A549 (cell line): ENCODE data around the gene DNAJC5. TPM values are rescaled to one million over a fixed set of nuclear protein-coding genes. Genes with fewer than 3 reads are reported as not detected.

Experiments used
- ATAC-seq, 2 experiments: fragments of 200-7000 bp in 1 of 2; fragments of >200 bp in 1 of 2; cut with Nextera tagmentation in 1 of 2; cut with Tn5 transposase in 1 of 2; 3 replicates each; pipeline versions ENCODE4 v1.8.0 to v1.9.1; 2018 to 2020; ENCODE audit warnings: mild to moderate bottlenecking in 1 of 2, moderate library complexity in 1 of 2
- CTCF ChIA-PET: fragments of 300-600 bp; sonication (Branson Sonifier 250); formaldehyde crosslinking; extraction: SDS; loops from one replicate; lab custom pipeline; 2021; ENCODE audit warnings: antibody characterized with exemption, inconsistent platforms; lab: Yijun Ruan, JAX
- POLR2A ChIA-PET: fragments of 350-600 bp; formaldehyde crosslinking; extraction: SDS; loops from one replicate; lab custom pipeline; 2021; ENCODE audit warnings: antibody characterized with exemption, inconsistent platforms; lab: Yijun Ruan, JAX
- DNase-seq, 2 experiments: peaks; one replicate each; pipeline versions ENCODE4 v3.0.0 to v3.0.0-alpha.2; 2011 to 2016; ENCODE audit warnings: low read depth in 1 of 2, low spot score in 1 of 2
- FAIRE-seq: peaks from 2 replicates; lab custom pipeline; 2011; peaks lifted over from hg19 to GRCh38; lab: Jason Lieb, UNC
- H3K27ac ChIP-seq, 2 experiments: fragments of >200 bp; sonication (Bioruptor Twin); formaldehyde crosslinking; 3 replicates each; pipeline ENCODE4 v1.5.1; 2016 to 2017
- H3K4me1 ChIP-seq: fragments of >200 bp; sonication (Bioruptor Twin); formaldehyde crosslinking; 3 replicates; pipeline ENCODE4 v1.6.1; 2016
- H3K4me2 ChIP-seq: fragments of >200 bp; sonication (Bioruptor Twin); formaldehyde crosslinking; 3 replicates; pipeline ENCODE4 v1.6.1; 2016
- H3K4me3 ChIP-seq: fragments of >200 bp; sonication (Bioruptor Twin); formaldehyde crosslinking; 3 replicates; pipeline ENCODE4 v1.5.1; 2016
- H3K9me3 ChIP-seq: fragments of >200 bp; sonication (Bioruptor Twin); formaldehyde crosslinking; 3 replicates; pipeline ENCODE4 v1.6.1; 2016
- CBX8 ChIP-seq: fragments of 200-600 bp; sonication (generic); IDR thresholded peaks from 2 replicates; pipeline ENCODE4 v1.6.1; 2016
- CEBPB ChIP-seq, 2 experiments: fragments of >200 bp in 1 of 2; sonication (Bioruptor Twin) in 1 of 2; formaldehyde crosslinking in 1 of 2; IDR thresholded peaks; 2 replicates each; pipeline ENCODE4 v1.6.1; 2012 to 2016
- EHMT2 ChIP-seq: fragments of 200-600 bp; sonication (generic); IDR thresholded peaks from 2 replicates; pipeline ENCODE4 v1.6.1; 2016; ENCODE audit warnings: antibody characterized with exemption, low read depth, mild to moderate bottlenecking, moderate library complexity
- MYC ChIP-seq: IDR thresholded peaks from 2 replicates; pipeline ENCODE4 v1.6.1; 2012; ENCODE audit warnings: mild to moderate bottlenecking, inconsistent platforms, low read length, improper control_type of control experiment, borderline replicate concordance
- NFE2L2 ChIP-seq: fragments of 150-350 bp; conservative IDR thresholded peaks from 2 replicates; pipeline ENCODE4 v1.6.1; 2014; ENCODE audit warnings: low read length
- NR3C1 ChIP-seq: fragments of >200 bp; sonication (Bioruptor Twin); formaldehyde crosslinking; IDR thresholded peaks from 3 replicates; pipeline ENCODE4 v1.6.1; 2017
- POLR2A ChIP-seq: IDR thresholded peaks from 2 replicates; pipeline ENCODE4 v1.6.1; 2012; ENCODE audit warnings: mild to moderate bottlenecking, low read length
- RNF2 ChIP-seq: fragments of 200-600 bp; sonication (generic); IDR thresholded peaks from 2 replicates; pipeline ENCODE4 v1.6.1; 2016; ENCODE audit warnings: low read depth, mild to moderate bottlenecking, antibody characterized with exemption, moderate library complexity, borderline replicate concordance
- ZFP36 ChIP-seq: fragments of 450-650 bp; IDR thresholded peaks from 2 replicates; pipeline ENCODE4 v1.6.1; 2014; ENCODE audit warnings: borderline replicate concordance; ENCODE audit not compliant: partially characterized antibody
- WGBS: methylation state at CpG from one replicate; pipeline ENCODE4 v1.1.6; 2017; ENCODE audit errors: missing lambda C conversion rate; 5-methylcytosine and 5-hydroxymethylcytosine counted together
- polyA plus RNA-seq, 4 experiments: library from polyadenylated mRNA; depleted of rRNA in 3 of 4; stranded (reverse); fragments of >200 nt; fragmentation: RNase III in 1 of 4; extraction: RNeasy Plus Mini Kit Qiagen cat#74134 plus additional on column Dnase treatment in 1 of 4; gene quantifications; 2 replicates in 3 of 4; 3 replicates in 1 of 4; pipeline ENCODE4 v1.2.3, GENCODE V29; 2011 to 2017
- TF ChIP-seq, protein P1 (sequence below): fragments of 150-350 bp; IDR thresholded peaks from 2 replicates; pipeline ENCODE4 v1.6.1; 2014; ENCODE audit warnings: low read depth, mild to moderate bottlenecking, low read length
- TF ChIP-seq, protein P2 (sequence below): fragments of 200-600 bp; sonication (generic); IDR thresholded peaks from 2 replicates; pipeline ENCODE4 v1.6.1; 2016; ENCODE audit warnings: antibody characterized with exemption, mild to moderate bottlenecking, moderate library complexity
- TF ChIP-seq, protein P3 (sequence below): IDR thresholded peaks from 2 replicates; pipeline ENCODE4 v1.6.1; 2012; ENCODE audit warnings: low read depth, borderline replicate concordance

Gene DNAJC5
- polyA plus RNA-seq, 2 of the 4 experiments (the other 2 are of a cell fraction): 20.4 to 23.2 TPM

DNA sequence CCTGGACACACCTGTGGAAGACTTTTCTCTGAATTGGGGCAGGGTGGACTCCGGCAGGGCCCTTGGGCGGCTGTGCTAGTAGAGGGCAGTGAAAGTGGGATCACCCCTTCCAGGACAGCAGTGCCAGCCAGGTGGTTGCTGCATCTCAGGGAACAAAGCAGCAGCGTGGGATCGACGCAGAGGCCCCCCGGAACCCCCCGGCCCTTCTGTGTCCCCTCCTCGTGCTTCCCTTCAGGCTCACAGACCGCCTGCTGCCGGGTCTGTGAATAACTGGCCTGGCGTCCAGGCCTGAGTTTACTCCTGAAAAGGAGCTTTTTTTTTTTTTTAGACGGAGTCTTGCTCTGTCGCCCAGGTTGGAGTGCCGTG lies 8.9 kb upstream of the DNAJC5 start:
- ATAC-seq: no peak
- H3K4me3 ChIP-seq: no peak overlapping the region
- no peaks in the 10 kb centered on the region for H3K4me1 ChIP-seq

DNA sequence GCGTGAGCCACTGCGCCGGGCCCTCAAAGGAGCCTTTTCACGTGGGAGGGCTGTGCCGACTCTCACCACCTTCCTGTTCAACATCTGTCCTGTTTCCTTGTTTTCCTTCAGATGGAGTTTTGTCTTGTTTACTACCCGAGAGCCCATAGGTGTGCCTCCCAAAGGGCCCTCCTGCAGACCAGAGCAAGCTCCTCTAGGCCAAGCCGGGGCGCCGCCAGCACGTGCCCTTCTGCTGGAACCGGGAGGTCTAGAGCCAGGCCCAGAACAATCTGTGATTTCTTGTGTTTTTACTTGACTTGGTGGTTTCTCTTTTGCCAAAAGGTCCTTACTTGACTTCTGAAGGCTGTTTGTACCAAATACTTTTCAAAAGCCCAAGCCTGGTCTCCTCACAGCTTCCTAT lies 8.0 kb upstream of the DNAJC5 start:
- FAIRE-seq (no peak), ATAC-seq (no peak), DNase-seq (no peak)
- 95% methylated on average over 11 of the region's 11 CpGs for WGBS
- Histone ChIP-seq H3K27ac (no peak overlapping the region), H3K4me3 (no peak overlapping the region), H3K9me3 (no peaks in the 10 kb centered on the region), H3K4me1 (no peaks in the 10 kb centered on the region), H3K4me2 (no peak overlapping the region)
- ChIA-PET POLR2A (interaction anchor here (1.9 kb wide), 1 partner anchor 22 kb away, joined by 5 read pairs; the partner anchor contains the start of gene TPD52L2), CTCF (interaction anchor here (1.0 to 1.4 kb wide), 2 partner anchors 94 to 152 kb away, joined by 4 read pairs; partner anchors contain the start of gene PRPF6)
- TF ChIP-seq, protein P1, sequence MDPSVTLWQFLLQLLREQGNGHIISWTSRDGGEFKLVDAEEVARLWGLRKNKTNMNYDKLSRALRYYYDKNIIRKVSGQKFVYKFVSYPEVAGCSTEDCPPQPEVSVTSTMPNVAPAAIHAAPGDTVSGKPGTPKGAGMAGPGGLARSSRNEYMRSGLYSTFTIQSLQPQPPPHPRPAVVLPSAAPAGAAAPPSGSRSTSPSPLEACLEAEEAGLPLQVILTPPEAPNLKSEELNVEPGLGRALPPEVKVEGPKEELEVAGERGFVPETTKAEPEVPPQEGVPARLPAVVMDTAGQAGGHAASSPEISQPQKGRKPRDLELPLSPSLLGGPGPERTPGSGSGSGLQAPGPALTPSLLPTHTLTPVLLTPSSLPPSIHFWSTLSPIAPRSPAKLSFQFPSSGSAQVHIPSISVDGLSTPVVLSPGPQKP: no peak
- no peak for TF ChIP-seq RNF2

More for the DNA sequence above, 8.9 kb upstream of the DNAJC5 start:
- no peak overlapping the region for H3K4me2 ChIP-seq
- CTCF ChIA-PET: interaction anchor here (0.8 kb wide), 1 partner anchor 108 kb away, joined by 3 read pairs; no protein-coding TSS in a partner anchor
- POLR2A ChIA-PET: no interaction called here
- DNase-seq (no peak), FAIRE-seq (no peak)
- TF ChIP-seq EHMT2: no peak
- no peak for TF ChIP-seq CBX8
- H3K27ac ChIP-seq: no peak overlapping the region
- WGBS: 96% methylated on average over 12 of the region's 14 CpGs
- H3K9me3 ChIP-seq: no peaks in the 10 kb centered on the region

DNA sequence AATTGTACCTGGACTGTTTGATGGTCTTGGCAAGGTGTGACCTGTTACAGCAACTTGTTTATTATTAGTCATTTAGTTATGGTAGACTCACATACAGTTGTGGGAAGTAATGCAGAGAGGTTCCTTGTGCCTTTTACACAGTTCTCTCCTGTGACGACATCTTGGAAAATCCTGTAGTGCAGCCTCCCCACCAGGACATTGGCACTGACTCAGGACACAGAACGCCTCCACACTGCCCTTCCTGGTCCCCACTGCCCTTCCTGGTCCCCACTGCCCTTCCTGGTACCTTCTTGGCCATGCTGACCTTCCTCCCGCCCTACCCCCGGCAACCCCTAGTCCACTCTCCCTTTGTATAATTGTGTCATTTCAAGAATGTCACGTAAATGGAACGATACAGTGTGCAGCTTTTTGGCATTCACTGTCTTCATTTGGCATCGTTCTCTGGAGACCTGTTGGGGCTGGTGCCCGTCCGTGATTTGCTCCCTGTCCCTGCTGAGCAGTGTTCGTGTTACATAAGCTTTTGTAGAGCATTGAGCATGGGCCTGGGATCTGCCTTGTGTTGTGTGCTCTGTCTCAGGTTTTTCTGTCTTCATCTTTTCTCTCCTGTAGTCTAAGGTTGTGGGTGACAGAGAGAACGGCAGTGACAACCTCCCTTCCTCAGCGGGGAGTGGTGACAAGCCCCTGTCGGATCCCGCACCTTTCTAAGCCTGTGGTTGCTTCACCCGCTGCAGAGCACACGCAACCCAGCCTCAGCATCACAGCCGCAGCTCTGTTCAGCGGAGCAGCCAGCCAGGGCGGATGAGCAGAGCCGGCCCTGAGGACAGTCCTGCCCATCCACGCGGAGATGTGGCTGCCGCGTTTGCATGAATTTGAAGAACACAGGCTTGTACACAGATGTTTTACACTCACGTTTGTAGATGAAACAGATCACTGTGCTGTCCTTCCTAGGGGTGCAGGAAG lies 5.4 kb upstream of the DNAJC5 start:
- no peaks in the 10 kb centered on the region for H3K4me1 ChIP-seq
- ATAC-seq: no peak
- no peak overlapping the region for H3K4me3 ChIP-seq
- 90% methylated on average over 25 of the region's 25 CpGs for WGBS
- H3K27ac ChIP-seq: no peak overlapping the region
- H3K4me2 ChIP-seq: no peak overlapping the region
- no peak for FAIRE-seq
- TF ChIP-seq MYC (no peak), NFE2L2 (no peak), NR3C1 (no peak), POLR2A (no peak)
- TF ChIP-seq, protein P2, sequence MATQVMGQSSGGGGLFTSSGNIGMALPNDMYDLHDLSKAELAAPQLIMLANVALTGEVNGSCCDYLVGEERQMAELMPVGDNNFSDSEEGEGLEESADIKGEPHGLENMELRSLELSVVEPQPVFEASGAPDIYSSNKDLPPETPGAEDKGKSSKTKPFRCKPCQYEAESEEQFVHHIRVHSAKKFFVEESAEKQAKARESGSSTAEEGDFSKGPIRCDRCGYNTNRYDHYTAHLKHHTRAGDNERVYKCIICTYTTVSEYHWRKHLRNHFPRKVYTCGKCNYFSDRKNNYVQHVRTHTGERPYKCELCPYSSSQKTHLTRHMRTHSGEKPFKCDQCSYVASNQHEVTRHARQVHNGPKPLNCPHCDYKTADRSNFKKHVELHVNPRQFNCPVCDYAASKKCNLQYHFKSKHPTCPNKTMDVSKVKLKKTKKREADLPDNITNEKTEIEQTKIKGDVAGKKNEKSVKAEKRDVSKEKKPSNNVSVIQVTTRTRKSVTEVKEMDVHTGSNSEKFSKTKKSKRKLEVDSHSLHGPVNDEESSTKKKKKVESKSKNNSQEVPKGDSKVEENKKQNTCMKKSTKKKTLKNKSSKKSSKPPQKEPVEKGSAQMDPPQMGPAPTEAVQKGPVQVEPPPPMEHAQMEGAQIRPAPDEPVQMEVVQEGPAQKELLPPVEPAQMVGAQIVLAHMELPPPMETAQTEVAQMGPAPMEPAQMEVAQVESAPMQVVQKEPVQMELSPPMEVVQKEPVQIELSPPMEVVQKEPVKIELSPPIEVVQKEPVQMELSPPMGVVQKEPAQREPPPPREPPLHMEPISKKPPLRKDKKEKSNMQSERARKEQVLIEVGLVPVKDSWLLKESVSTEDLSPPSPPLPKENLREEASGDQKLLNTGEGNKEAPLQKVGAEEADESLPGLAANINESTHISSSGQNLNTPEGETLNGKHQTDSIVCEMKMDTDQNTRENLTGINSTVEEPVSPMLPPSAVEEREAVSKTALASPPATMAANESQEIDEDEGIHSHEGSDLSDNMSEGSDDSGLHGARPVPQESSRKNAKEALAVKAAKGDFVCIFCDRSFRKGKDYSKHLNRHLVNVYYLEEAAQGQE: no peak
- H3K9me3 ChIP-seq: no peaks in the 10 kb centered on the region
- no peak for DNase-seq
- ChIA-PET POLR2A (no interaction called here), CTCF (interaction anchor here (1.2 to 3.0 kb wide), 3 partner anchors 12 to 248 kb away, joined by 3 to 15 read pairs (median 4); no protein-coding TSS in a partner anchor)

DNA sequence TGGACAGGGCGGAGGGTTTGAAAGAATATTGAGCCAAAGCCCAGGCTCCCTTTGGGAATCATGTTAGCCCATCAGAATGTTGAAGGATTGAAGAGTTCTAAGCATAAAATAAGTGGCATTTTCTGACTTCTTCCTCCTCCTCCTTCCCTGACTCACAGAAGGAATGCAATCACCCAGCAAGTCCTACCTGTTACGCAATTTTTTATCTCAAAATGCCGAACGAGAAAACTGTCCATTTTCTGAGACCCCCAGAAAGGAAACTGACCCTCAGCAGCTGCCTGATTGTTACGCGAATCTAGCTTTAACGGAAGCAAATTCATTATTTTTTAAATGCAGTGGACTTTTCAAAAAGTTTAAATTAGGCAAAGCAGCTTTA lies 4.7 kb upstream of the DNAJC5 start:
- Histone ChIP-seq H3K4me2 (no peak overlapping the region), H3K27ac (no peak overlapping the region), H3K4me1 (no peaks in the 10 kb centered on the region), H3K9me3 (no peaks in the 10 kb centered on the region), H3K4me3 (no peak overlapping the region)
- TF ChIP-seq CEBPB (IDR thresholded peaks at IDR 0.05): peak; percentile 32 to 62; a peak in 3 of 4 replicates
- no peak for TF ChIP-seq ZFP36
- TF ChIP-seq, protein P3, sequence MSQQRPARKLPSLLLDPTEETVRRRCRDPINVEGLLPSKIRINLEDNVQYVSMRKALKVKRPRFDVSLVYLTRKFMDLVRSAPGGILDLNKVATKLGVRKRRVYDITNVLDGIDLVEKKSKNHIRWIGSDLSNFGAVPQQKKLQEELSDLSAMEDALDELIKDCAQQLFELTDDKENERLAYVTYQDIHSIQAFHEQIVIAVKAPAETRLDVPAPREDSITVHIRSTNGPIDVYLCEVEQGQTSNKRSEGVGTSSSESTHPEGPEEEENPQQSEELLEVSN: no peak
- no peak for ATAC-seq
- FAIRE-seq: no peak
- CTCF ChIA-PET: interaction anchor here (1.2 to 3.0 kb wide), 5 partner anchors 8 to 248 kb away, joined by 3 to 15 read pairs (median 9); partner anchors contain the start of gene TPD52L2
- DNase-seq: no peak
- WGBS: 91% methylated on average over 7 of the region's 7 CpGs
- POLR2A ChIA-PET: no interaction called here
